OCI-LY7 (cell line): ENCODE data around the gene SREK1IP1. TPM values are rescaled to one million over a fixed set of nuclear protein-coding genes. Genes with fewer than 3 reads are reported as not detected.

Experiments used
- BruUV-seq: library from RNA; stranded (reverse); fragments of 400-500 nt; replicated peaks from 2 replicates; lab custom pipeline; 2021; lab: Mats Ljungman, UMichigan
- CTCF ChIA-PET: fragments of 300-600 bp; sonication (Branson Sonifier 250); formaldehyde crosslinking; loops from one replicate; lab custom pipeline; 2022; ENCODE audit warnings: antibody characterized with exemption; ENCODE audit not compliant: unreplicated experiment; lab: Charles Lee
- POLR2A ChIA-PET: fragments of 300-600 bp; sonication (Branson Sonifier 250); formaldehyde crosslinking; loops from one replicate; lab custom pipeline; 2022; ENCODE audit warnings: antibody characterized with exemption; lab: Charles Lee
- DNase-seq: peaks from one replicate; pipeline ENCODE4 v3.0.0-alpha.2; 2015; ENCODE audit warnings: low spot score
- H2AFZ ChIP-seq: fragments of 200-600 bp; sonication (generic), shearing (Covaris generic); 2 replicates; pipeline ENCODE4 v1.6.1; 2014; ENCODE audit warnings: mild to moderate bottlenecking, antibody characterized with exemption, low read length, moderate library complexity
- H3K27ac ChIP-seq: fragments of 200-600 bp; sonication (generic); 2 replicates; pipeline ENCODE4 v1.5.1; 2014; ENCODE audit warnings: mixed run types, low read depth, mild to moderate bottlenecking, moderate library complexity, low read length, inconsistent platforms; ENCODE audit not compliant: poor library complexity, severe bottlenecking
- H3K36me3 ChIP-seq: fragments of 200-600 bp; sonication (generic); 2 replicates; pipeline ENCODE4 v1.6.1; 2014; ENCODE audit warnings: mild to moderate bottlenecking, antibody characterized with exemption, low read length, moderate library complexity, mixed read lengths; ENCODE audit not compliant: insufficient read depth
- H3K4me1 ChIP-seq: fragments of 200-600 bp; sonication (generic); 2 replicates; pipeline ENCODE4 v1.5.1; 2014; ENCODE audit warnings: mild to moderate bottlenecking, low read length; ENCODE audit not compliant: insufficient read depth, poor library complexity, severe bottlenecking
- H3K4me2 ChIP-seq: fragments of 200-600 bp; sonication (generic); 2 replicates; pipeline ENCODE4 v1.6.1; 2014; ENCODE audit warnings: mild to moderate bottlenecking, low read length
- H3K4me3 ChIP-seq: fragments of 200-600 bp; sonication (generic); 2 replicates; pipeline ENCODE4 v1.5.1; 2014; ENCODE audit warnings: mild to moderate bottlenecking, low read depth, low read length; ENCODE audit not compliant: poor library complexity, severe bottlenecking
- H3K79me2 ChIP-seq: fragments of 200-600 bp; sonication (generic); 2 replicates; pipeline ENCODE4 v1.6.1; 2016; ENCODE audit warnings: low read depth, mild to moderate bottlenecking, low read length, moderate library complexity, mixed read lengths; ENCODE audit not compliant: insufficient read depth
- H3K9me2 ChIP-seq: fragments of 200-600 bp; sonication (generic); 2 replicates; pipeline ENCODE4 v1.6.1; 2016; ENCODE audit warnings: mild to moderate bottlenecking, low read length, mixed read lengths; ENCODE audit not compliant: insufficient read depth
- H3K9me3 ChIP-seq: fragments of 200-600 bp; sonication (generic); 2 replicates; pipeline ENCODE4 v1.6.1; 2014; ENCODE audit warnings: mild to moderate bottlenecking, mixed run types, low read length, mixed read lengths
- H4K20me1 ChIP-seq: fragments of 200-600 bp; sonication (generic); 2 replicates; pipeline ENCODE4 v1.6.1; 2014; ENCODE audit warnings: mild to moderate bottlenecking, antibody characterized with exemption, low read length, moderate library complexity, mixed read lengths; ENCODE audit not compliant: insufficient read depth
- CTCF ChIP-seq: fragments of 200-600 bp; sonication (generic); conservative IDR thresholded peaks from 2 replicates; pipeline ENCODE4 v1.5.1; 2014; ENCODE audit warnings: mild to moderate bottlenecking, antibody characterized with exemption, low read length, moderate library complexity, mixed read lengths
- EZH2phosphoT487 ChIP-seq: fragments of 200-600 bp; sonication (generic); IDR thresholded peaks from 2 replicates; pipeline ENCODE4 v1.6.1; 2018; ENCODE audit warnings: low read depth, borderline replicate concordance, mild to moderate bottlenecking, mixed run types, antibody characterized with exemption, low read length, moderate library complexity, mixed read lengths
- intact Hi-C: fragments of 100-400 bp; cut with micrococcal nuclease; formaldehyde crosslinking; loops from one replicate; pipeline ENCODE4 v1.10.0; 2022; ENCODE audit not compliant: unreplicated experiment
- total RNA-seq, 2 experiments: library from RNA; depleted of rRNA in 1 of 2; stranded (reverse); fragments of >200 nt in 1 of 2; shearing (Covaris generic) in 1 of 2; gene quantifications; 2 replicates each; pipeline ENCODE4 v1.2.3, GENCODE V29; 2014 to 2022

The SREK1IP1 gene
- total RNA-seq, 2 experiments from 2014 or later = 4.8 to 23.0 TPM

DNA sequence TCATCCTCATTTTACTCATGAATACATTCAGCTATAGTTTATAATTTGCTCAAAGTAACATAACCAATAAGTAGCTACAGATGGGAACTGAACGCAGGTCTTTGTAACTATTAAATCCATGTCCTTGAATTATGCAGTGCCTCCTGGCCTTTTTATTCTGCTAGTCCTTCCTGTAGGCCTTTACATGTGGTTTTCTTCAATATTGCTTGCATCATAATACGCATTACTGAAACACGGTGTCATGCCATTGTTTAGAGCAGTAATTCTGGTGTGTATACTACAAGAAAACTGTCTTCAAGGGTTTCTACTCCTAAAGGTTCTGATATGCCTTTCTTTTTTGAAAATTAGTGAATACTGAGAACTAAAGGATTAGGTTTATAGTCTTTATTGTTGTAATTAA lies 21.0 kb upstream of the SREK1IP1 start:
- BruUV-seq = no TSS peak
- intact Hi-C loops = no loop called here
- H3K4me2 ChIP-seq = no peak overlapping the region
- CTCF ChIA-PET = no interaction called here
- H3K27ac ChIP-seq = no peak overlapping the region
- no peaks in the 10 kb centered on the region for H3K79me2 ChIP-seq
- no peaks in the 10 kb centered on the region for H3K9me2 ChIP-seq
- H3K36me3 ChIP-seq = peaks cover 21% of the 10 kb centered on the region
- no peaks in the 10 kb centered on the region for H4K20me1 ChIP-seq
- no peak overlapping the region for H2AFZ ChIP-seq
- no peak overlapping the region for H3K4me3 ChIP-seq
- POLR2A ChIA-PET = no interaction called here
- DNase-seq = no peak
- H3K4me1 ChIP-seq = no peaks in the 10 kb centered on the region
- H3K9me3 ChIP-seq = no peaks in the 10 kb centered on the region
- TF ChIP-seq CTCF (no peak), EZH2phosphoT487 (no peak)

DNA sequence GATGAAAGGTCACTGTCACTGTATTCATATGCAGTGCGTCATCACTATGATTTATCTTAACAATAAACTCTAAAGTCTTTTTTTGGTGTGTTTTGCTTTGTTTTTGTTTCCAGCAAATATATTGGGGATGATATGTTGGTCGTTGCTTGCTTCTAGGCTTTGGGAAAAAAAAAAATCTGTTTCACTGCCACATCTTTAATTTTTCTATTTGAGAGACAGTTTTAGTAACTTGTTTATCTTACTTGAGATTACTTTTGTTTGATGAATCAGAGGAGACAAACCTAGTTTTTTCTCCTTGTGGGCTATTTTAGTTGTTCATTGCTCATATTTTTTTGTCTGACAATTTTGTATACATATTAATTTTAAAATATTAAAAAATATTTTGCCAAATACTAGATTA lies 19.7 kb upstream of the SREK1IP1 start:
- POLR2A ChIA-PET = interaction anchor here (0.5 to 0.7 kb wide), 2 partner anchors 136 to 540 kb away, joined by 3 to 4 read pairs; no protein-coding TSS in a partner anchor
- CTCF ChIA-PET = no interaction called here
- H3K4me3 ChIP-seq = no peak overlapping the region
- H4K20me1 ChIP-seq = no peaks in the 10 kb centered on the region
- H3K79me2 ChIP-seq = no peaks in the 10 kb centered on the region
- no peak for DNase-seq
- H3K4me2 ChIP-seq = no peak overlapping the region
- TF ChIP-seq CTCF = no peak
- no peak for TF ChIP-seq EZH2phosphoT487
- H3K4me1 ChIP-seq = no peaks in the 10 kb centered on the region
- H3K36me3 ChIP-seq = peaks cover 32% of the 10 kb centered on the region
- no peak overlapping the region for H3K27ac ChIP-seq
- BruUV-seq = no TSS peak
- H2AFZ ChIP-seq = no peak overlapping the region
- no peaks in the 10 kb centered on the region for H3K9me3 ChIP-seq
- H3K9me2 ChIP-seq = no peaks in the 10 kb centered on the region
- intact Hi-C loops = no loop called here

GRCh38 chr5:64786372-64786771 lies 17.9 kb upstream of the SREK1IP1 start:
- CTCF ChIA-PET = no interaction called here

More at GRCh38 chr5:64786372-64786771, 17.9 kb upstream of the SREK1IP1 start:
- H2AFZ ChIP-seq = no peak overlapping the region
- no peaks in the 10 kb centered on the region for H3K9me3 ChIP-seq
- H3K27ac ChIP-seq = no peak overlapping the region
- H3K79me2 ChIP-seq = no peaks in the 10 kb centered on the region
- no peaks in the 10 kb centered on the region for H3K9me2 ChIP-seq
- peaks cover 38% of the 10 kb centered on the region for H3K36me3 ChIP-seq
- H3K4me1 ChIP-seq = no peaks in the 10 kb centered on the region
- H3K4me3 ChIP-seq = no peak overlapping the region
- POLR2A ChIA-PET = no interaction called here
- H3K4me2 ChIP-seq = no peak overlapping the region
- no peaks in the 10 kb centered on the region for H4K20me1 ChIP-seq
- intact Hi-C loops = no loop called here
- no peak for DNase-seq
- BruUV-seq = no TSS peak
- no peak for TF ChIP-seq EZH2phosphoT487
- no peak for TF ChIP-seq CTCF
